GM13976 (cell line): ENCODE data around the gene ANKMY1.

Experiments used
- DNase-seq: peaks from one replicate; pipeline ENCODE4 v3.0.0; 2012; ENCODE audit warnings: low spot score
- in situ Hi-C: fragments of 300-500 bp; cut with MboI; formaldehyde crosslinking; loops from one replicate; pipeline ENCODE4 v1.12.0; 2022; ENCODE audit warnings: low sequenced_read_pairs, mixed read lengths, inconsistent platforms; ENCODE audit not compliant: unreplicated experiment
- TF ChIP-seq, protein P1 (sequence below): IDR thresholded peaks from 2 replicates; pipeline ENCODE4 v1.5.1; 2012; ENCODE audit warnings: borderline replicate concordance, mild to moderate bottlenecking; ENCODE audit not compliant: insufficient read depth; ENCODE audit errors: extremely low read depth, missing control alignments, control extremely low read depth

ANKMY1 gene

DNA sequence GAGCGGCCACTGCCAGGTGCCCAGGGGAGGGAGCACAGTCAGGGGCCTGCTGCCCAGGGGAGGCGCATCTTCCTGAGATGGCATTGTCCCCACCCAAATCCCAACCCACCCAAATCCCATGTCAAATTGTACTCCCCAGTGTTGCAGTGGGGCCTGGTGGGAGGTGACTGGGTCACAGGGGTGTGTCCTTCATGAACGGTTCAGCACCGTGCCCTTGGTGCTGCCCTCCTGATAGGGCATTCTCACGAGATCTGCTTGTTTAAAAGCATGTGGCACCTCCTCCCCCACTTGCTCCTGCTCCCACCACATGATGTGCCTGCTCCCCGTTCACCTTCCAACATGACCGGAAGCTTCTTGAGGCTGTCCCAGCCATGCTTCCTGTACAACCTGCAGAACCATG is 27.6 kb downstream of the ANKMY1 start:
- TF ChIP-seq, protein P1, sequence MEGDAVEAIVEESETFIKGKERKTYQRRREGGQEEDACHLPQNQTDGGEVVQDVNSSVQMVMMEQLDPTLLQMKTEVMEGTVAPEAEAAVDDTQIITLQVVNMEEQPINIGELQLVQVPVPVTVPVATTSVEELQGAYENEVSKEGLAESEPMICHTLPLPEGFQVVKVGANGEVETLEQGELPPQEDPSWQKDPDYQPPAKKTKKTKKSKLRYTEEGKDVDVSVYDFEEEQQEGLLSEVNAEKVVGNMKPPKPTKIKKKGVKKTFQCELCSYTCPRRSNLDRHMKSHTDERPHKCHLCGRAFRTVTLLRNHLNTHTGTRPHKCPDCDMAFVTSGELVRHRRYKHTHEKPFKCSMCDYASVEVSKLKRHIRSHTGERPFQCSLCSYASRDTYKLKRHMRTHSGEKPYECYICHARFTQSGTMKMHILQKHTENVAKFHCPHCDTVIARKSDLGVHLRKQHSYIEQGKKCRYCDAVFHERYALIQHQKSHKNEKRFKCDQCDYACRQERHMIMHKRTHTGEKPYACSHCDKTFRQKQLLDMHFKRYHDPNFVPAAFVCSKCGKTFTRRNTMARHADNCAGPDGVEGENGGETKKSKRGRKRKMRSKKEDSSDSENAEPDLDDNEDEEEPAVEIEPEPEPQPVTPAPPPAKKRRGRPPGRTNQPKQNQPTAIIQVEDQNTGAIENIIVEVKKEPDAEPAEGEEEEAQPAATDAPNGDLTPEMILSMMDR = no peak
- DNase-seq = no peak
- in situ Hi-C loops = no loop called here

DNA sequence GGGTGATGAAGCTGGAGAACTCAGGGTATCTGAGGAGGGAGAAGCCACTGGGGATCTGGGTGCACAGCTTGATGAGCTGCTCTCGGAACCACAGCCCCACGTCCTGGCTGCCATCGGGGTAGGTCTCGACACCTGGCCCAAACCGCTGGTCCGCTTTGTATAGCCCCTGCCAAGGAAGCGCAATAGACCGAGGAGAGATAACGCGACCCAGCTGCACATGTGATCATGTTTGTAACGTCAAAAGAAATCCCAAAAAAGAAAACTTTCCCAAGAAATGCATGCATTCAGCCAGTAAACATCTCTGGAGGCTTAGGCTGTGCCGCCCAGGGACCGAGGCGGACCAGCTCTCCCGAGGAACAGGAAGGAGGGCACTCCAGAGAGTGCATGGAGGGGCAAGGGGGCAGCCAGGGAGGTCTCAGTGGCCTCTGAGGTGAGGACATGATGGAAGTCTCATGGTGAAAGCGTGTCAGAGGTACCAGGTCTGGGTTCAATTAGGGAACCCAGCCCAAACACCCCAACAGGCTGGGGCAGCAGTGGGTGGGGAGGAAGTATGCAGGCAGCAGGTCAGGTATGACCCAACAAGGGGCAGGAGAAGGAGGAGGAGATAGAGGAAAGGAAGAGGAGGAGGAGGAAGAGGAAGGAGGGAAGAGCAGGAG is 28.3 kb downstream of the ANKMY1 start:
- DNase-seq = no peak
- in situ Hi-C loops = no loop called here
- TF ChIP-seq, protein P1 = no peak

DNA sequence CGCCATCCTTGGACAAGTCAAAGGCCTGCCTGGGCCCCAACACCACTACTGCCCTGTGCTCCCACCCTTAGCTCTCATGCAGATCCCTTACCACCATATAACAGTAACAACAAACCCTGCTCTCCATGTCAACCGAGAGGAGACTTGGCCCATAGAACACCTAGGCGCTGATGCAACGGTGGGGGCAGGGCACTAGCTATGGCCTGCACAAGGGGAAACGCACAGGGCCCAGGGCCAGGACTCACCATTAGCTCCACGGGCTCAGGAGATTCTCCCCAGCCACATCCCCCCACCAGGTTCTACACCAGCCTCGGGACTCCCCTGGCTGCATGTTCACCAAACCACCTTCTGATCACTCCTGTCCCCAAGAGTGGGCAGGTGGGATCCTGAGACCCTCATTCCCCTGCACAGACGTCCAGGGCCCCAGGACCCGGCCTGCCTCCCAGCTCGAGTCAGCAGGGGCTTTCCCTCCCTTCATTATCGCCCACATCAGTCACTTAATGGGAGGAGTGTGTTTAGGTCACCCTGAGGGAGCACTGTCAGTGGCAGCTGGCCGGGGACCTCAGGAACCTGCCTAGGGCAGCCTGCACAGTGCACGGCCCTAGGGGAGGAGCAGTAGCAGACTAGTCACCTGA is 29.3 kb downstream of the ANKMY1 start:
- in situ Hi-C loops = no loop called here
- peak; percentile 22 for DNase-seq
- TF ChIP-seq, protein P1 = no peak

DNA sequence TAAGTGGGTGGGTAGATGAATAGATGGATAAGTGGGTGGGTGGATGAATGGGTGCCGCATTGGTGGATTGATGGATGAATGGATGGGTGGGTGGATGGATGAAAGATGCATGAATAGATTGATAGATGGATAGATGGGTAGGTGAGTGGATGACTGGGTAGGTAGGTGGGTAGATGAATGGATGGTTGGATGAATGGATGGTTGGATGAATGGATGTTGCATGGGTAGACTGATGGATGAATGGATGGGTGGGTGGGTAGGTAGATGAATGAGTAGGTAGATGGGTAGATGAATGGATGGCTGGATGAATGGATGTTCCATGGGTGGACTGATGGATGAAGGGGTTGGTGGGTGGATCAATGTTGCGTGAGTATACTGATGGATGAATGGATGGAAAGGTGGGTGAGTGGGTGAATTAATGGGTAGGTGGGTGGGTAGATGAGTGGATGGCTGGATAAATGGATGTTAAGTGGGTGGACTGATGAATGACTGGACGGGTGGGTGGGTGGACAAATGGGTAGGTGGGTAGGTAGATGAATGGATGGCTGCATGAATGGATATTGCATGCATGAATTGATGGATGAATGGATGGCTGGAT is 30.5 kb downstream of the ANKMY1 start:
- DNase-seq = no peak
- in situ Hi-C loops = no loop called here
- TF ChIP-seq, protein P1 = no peak

DNA sequence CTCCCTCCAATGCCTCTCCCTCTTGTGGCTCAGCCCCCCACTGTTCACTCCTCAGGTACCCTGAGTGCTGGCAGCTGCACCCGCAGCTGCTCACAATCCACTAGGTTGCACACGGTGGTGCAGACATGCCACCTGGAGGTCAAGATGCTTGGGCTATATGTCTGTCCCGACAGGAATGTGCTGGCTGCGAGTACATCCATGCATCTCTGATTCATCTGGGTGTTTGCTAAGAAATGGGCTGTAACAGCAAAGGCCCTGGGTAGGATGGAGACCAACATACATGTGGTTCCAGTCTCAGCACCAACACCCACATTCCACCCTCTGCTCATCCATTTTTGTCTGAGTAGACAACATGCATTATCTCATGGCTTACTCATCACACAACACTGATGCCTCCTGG is 31.3 kb downstream of the ANKMY1 start:
- TF ChIP-seq, protein P1 = no peak
- in situ Hi-C loops = no loop called here
- no peak for DNase-seq

DNA sequence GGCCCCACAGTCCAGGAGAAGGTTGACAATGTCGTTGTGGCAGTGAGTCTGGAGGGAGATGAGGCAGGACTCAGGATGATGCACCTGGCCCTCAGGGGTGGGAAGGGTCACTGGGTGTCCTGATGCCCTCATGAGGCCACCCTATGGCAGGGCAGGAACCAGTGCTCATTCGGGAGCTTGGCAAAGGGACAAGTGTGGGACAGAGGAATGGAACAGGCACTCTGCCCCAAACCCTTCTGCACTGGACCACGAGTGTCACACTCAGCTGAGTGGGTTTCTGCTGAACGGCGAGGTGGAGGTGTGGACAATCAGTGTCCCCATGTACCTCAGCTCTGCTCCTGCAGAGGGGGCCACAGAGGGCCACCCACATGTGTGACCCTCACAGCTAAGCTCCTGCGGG is 32.0 kb downstream of the ANKMY1 start:
- TF ChIP-seq, protein P1 = no peak
- in situ Hi-C loops = no loop called here
- no peak for DNase-seq
